ENCODE results near the gene PTGER3. TPM values are rescaled to one million over a fixed set of nuclear protein-coding genes. Genes with fewer than 3 reads are reported as not detected.

PTGER3 gene
- total RNA-seq, 1 donor from 2014 or later, result 2.5 TPM

DNA sequence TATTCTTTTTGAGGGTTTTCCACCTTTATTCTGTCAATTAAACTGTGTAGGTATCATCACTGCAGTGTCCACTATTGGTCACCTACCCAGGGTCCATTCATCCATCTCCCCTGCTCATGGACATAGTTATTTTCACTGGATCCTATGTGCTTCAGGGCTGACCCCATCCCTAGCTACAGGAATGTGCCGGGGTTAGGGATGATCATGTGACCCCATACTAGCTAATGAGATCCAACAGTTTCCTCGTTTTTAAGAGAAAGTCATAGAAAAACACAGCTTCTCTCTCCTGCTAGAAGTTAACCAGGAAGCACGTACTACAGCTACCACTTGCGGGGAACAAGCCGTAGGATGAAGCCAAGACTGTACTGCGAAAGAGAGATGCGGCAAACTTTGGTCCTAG is 19.6 kb downstream of the PTGER3 start:
- TF ChIP-seq, protein P1, sequence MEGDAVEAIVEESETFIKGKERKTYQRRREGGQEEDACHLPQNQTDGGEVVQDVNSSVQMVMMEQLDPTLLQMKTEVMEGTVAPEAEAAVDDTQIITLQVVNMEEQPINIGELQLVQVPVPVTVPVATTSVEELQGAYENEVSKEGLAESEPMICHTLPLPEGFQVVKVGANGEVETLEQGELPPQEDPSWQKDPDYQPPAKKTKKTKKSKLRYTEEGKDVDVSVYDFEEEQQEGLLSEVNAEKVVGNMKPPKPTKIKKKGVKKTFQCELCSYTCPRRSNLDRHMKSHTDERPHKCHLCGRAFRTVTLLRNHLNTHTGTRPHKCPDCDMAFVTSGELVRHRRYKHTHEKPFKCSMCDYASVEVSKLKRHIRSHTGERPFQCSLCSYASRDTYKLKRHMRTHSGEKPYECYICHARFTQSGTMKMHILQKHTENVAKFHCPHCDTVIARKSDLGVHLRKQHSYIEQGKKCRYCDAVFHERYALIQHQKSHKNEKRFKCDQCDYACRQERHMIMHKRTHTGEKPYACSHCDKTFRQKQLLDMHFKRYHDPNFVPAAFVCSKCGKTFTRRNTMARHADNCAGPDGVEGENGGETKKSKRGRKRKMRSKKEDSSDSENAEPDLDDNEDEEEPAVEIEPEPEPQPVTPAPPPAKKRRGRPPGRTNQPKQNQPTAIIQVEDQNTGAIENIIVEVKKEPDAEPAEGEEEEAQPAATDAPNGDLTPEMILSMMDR (IDR thresholded peaks at IDR 0.05), result no peak
- DNase-seq (ENCODE audit: low spot score), result no peak
- Mint-ChIP-seq H3K27ac (ENCODE audit: unreplicated experiment) (no peak overlapping the region), H3K4me3 (ENCODE audit: unreplicated experiment) (no peak overlapping the region), H3K4me1 (ENCODE audit: low read depth) (peaks cover 3% of the 10 kb centered on the region), H3K36me3 (ENCODE audit: low read depth) (no peaks in the 10 kb centered on the region), H3K9me3 (ENCODE audit: low read depth) (no peaks in the 10 kb centered on the region), H3K27me3 (ENCODE audit: low read depth) (peaks cover 12% of the 10 kb centered on the region)

DNA sequence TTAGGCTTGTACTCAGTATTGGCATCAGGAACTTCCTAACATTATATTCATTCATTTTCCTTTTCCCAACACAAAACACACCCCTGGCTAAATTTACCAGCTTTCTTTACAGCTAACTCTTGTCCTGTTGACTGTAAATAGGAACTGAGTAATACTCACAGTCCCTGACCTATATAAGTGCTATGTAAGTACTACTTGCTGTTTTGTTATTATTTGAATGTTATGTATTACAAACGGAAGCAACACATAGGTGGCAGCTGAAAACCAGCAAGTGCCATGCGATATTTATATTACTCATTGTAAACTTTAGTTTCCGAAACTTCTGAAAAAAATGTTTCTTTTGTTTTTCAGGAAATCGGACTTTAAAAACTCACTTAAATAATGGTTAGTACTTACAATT is 21.5 kb downstream of the PTGER3 start:
- no peaks in the 10 kb centered on the region for H3K9me3 Mint-ChIP-seq (ENCODE audit: low read depth)
- H3K36me3 Mint-ChIP-seq (ENCODE audit: low read depth), result no peaks in the 10 kb centered on the region
- peaks cover 7% of the 10 kb centered on the region for H3K27me3 Mint-ChIP-seq (ENCODE audit: low read depth)
- TF ChIP-seq, protein P1 (IDR thresholded peaks at IDR 0.05), result no peak
- no peak overlapping the region for H3K4me3 Mint-ChIP-seq (ENCODE audit: unreplicated experiment)
- H3K4me1 Mint-ChIP-seq (ENCODE audit: low read depth), result peaks cover 7% of the 10 kb centered on the region
- no peak overlapping the region for H3K27ac Mint-ChIP-seq (ENCODE audit: unreplicated experiment)
- DNase-seq (ENCODE audit: low spot score), result no peak

DNA sequence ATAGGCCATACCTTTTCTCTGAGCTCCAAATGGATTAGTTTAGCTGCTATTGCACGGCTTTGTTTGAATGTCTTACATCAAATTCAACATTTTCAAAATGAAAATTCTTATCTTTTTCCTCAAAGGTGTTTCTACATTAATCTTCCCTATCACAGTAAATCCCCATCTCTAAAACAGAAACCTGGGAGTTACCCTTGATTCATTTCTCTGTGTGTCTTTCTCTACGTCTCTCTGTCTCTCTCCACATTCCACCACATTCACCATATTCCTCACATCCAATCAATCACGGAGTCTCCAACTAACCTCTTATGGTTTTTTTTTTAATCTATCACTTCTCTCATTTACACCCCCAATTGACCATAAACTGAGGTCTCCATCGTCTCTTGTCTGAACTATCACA is 24.1 kb downstream of the PTGER3 start:
- Mint-ChIP-seq H3K4me1 (ENCODE audit: low read depth) (peaks cover 9% of the 10 kb centered on the region), H3K36me3 (ENCODE audit: low read depth) (no peaks in the 10 kb centered on the region), H3K27me3 (ENCODE audit: low read depth) (peaks cover 7% of the 10 kb centered on the region), H3K27ac (ENCODE audit: unreplicated experiment) (no peak overlapping the region), H3K9me3 (ENCODE audit: low read depth) (no peaks in the 10 kb centered on the region), H3K4me3 (ENCODE audit: unreplicated experiment) (no peak overlapping the region)
- no peak for DNase-seq (ENCODE audit: low spot score)
- TF ChIP-seq, protein P1 (IDR thresholded peaks at IDR 0.05), result no peak

DNA sequence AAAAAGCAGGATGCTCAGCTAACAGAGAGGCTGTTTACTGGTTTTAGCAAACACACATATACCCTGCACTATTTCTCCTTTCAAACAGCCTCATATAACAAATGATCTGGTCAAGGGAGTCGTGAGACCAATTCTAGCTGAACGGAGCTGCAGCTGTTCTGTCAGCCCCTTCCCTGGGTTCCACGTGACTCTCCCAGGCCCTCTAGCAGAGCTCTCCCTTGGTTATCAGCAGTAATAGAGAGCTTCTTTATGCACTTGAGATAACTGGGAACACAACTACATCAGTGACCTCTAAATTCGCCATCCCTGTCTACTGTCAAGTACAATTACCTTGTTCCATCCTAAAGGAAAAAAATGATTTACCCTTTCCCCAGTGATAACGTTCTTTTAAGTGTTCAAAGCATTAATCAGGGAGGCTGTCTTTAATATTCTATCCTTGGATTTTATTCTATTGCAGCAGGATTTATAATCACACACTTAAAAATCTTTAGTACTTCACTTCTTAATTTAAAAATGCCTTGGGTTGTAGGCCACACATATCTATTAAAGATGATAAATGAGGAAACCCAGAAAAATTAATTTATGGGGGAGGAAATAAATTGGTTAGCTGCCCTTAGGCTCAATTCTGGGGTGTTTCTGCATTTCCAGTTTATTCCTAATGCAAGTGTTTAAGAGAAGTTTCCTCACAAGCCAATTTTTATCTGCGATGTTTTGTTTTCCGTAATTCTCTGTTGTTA is 28.2 kb downstream of the PTGER3 start:
- Mint-ChIP-seq H3K27ac (ENCODE audit: unreplicated experiment) (no peak overlapping the region), H3K4me1 (ENCODE audit: low read depth) (peaks cover 9% of the 10 kb centered on the region), H3K4me3 (ENCODE audit: unreplicated experiment) (no peak overlapping the region), H3K9me3 (ENCODE audit: low read depth) (no peaks in the 10 kb centered on the region), H3K27me3 (ENCODE audit: low read depth) (peaks cover 10% of the 10 kb centered on the region), H3K36me3 (ENCODE audit: low read depth) (no peaks in the 10 kb centered on the region)
- DNase-seq (ENCODE audit: low spot score), result no peak
- TF ChIP-seq, protein P1 (IDR thresholded peaks at IDR 0.05), result no peak

DNA sequence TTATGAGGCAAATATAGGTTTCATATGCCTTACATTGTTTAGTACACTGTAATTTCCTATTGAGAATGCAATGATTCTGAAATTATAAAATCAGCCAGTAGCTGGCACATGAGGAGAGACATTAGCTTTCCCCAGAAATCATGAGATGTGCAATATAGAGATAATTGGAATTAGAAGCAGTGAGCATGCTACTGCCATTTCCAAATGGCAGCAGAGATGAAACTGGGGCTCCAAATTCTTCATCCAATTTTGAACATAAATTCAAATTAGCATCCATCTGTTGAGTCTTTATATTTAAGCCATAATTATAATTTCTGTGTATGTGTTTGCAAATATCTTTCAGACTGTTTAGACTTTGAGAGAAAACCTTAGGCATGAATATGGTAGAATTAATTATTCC is 28.8 kb downstream of the PTGER3 start:
- Mint-ChIP-seq H3K9me3 (ENCODE audit: low read depth) (no peaks in the 10 kb centered on the region), H3K27me3 (ENCODE audit: low read depth) (peaks cover 10% of the 10 kb centered on the region), H3K4me1 (ENCODE audit: low read depth) (peaks cover 9% of the 10 kb centered on the region), H3K36me3 (ENCODE audit: low read depth) (no peaks in the 10 kb centered on the region), H3K4me3 (ENCODE audit: unreplicated experiment) (no peak overlapping the region), H3K27ac (ENCODE audit: unreplicated experiment) (no peak overlapping the region)
- TF ChIP-seq, protein P1 (IDR thresholded peaks at IDR 0.05), result no peak
- no peak for DNase-seq (ENCODE audit: low spot score)
